Thoracic aorta (tissue), 2 donors: ENCODE data around the gene TSPAN4. TPM values are rescaled to one million over a fixed set of nuclear protein-coding genes. Genes with fewer than 3 reads are reported as not detected.

Experiments
- ATAC-seq: fragments of 150-250 bp; one replicate; pipeline ENCODE4 v1.8.0; 2017; ENCODE audit warnings: low read depth; ENCODE audit not compliant: insufficient number of reproducible peaks, low FRiP score
- DNase-seq: peaks from one replicate; pipeline ENCODE4 v3.0.0-alpha.2; 2020; ENCODE audit warnings: low spot score
- H3K27ac ChIP-seq, 2 donors: fragments of 200-600 bp; sonication (generic); 1 replicate in 1 of 2; 2 replicates in 1 of 2; pipeline ENCODE4 v1.5.1; 2016; ENCODE audit warnings: mild to moderate bottlenecking in 2 of 2, moderate library complexity in 2 of 2
- H3K27me3 ChIP-seq: fragments of 200-600 bp; sonication (generic); replicated peaks from 2 replicates; pipeline ENCODE4 v1.6.0; 2016; ENCODE audit warnings: mild to moderate bottlenecking; ENCODE audit not compliant: insufficient read depth
- H3K36me3 ChIP-seq: fragments of 200-600 bp; sonication (generic); one replicate; pipeline ENCODE4 v1.5.1; 2016
- H3K4me1 ChIP-seq, 2 donors: fragments of 200-600 bp; sonication (generic); 1 replicate in 1 of 2; 2 replicates in 1 of 2; pipeline versions ENCODE4 v1.5.1 to v1.6.0; 2016; ENCODE audit warnings: low read depth in 2 of 2, mild to moderate bottlenecking in 1 of 2; ENCODE audit not compliant: control insufficient read depth in 1 of 2
- H3K4me3 ChIP-seq: fragments of 200-600 bp; sonication (generic); 2 replicates; pipeline ENCODE4 v1.5.1; 2016; ENCODE audit warnings: mild to moderate bottlenecking
- H3K9me3 ChIP-seq: fragments of 200-600 bp; sonication (generic); 2 replicates; pipeline ENCODE4 v1.5.1; 2016
- CTCF ChIP-seq: fragments of 200-600 bp; sonication (generic); IDR thresholded peaks from one replicate; pipeline ENCODE4 v1.5.1; 2019; ENCODE audit warnings: antibody characterized with exemption
- total RNA-seq, 2 donors: library from RNA; depleted of rRNA; stranded (reverse); fragments of >200 nt; gene quantifications; one replicate each; pipeline versions ENCODE4 v1.1.0 to v1.2.3, GENCODE V29; 2016

Gene TSPAN4
- total RNA-seq, 2 donors from 2014 or later: 55.5 to 107 TPM

DNA sequence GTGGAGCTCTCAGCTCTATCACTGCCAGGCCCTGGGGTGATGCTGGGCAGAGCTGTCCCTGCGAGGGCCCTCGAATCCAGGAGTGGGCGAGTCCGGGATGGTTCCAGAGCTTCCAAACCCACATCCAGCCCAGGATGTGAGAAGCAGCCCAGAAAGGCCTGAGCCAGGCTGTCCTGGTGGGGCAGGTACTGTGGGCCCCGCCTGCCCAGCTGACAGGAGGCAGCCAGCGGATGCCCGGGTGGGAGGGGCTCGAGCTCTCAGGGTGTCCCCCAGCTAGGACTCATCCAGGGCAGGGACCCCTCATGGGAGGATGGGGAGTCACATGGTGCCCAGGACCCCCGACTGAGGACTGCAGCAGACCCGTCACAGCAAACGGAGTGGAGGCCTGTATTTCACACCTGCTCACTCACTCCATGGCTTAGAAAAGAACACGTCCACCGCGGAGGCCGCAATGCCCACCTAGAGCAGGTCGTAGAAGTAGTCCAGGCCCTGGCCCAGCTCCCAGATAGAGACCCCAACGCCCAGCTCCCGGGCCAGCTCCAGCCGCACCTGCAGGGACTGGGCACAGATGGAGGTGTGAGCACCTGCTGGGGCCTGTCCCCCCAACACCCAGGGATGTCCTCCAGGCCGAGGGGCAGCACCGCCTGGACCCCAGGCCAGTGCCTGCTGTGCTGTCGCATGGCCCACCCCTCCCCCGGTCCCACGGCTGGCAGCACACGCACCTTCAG, 26.9 kb downstream of the TSPAN4 start:
- no peak for ATAC-seq
- DNase-seq: no peak
- Histone ChIP-seq H3K4me3 (no peak overlapping the region), H3K9me3 (no peaks in the 10 kb centered on the region), H3K27ac (no peak overlapping the region), H3K36me3 (peaks cover 6% of the 10 kb centered on the region), H3K27me3 (no peaks in the 10 kb centered on the region), H3K4me1 (no peaks in the 10 kb centered on the region)
- no peak for TF ChIP-seq CTCF

GRCh38 chr11:870127-870413, 27.4 kb downstream of the TSPAN4 start:
- no peaks in the 10 kb centered on the region for H3K4me1 ChIP-seq
- no peak for DNase-seq
- no peaks in the 10 kb centered on the region for H3K9me3 ChIP-seq
- TF ChIP-seq CTCF: no peak
- H3K27me3 ChIP-seq: no peaks in the 10 kb centered on the region
- H3K27ac ChIP-seq: no peak overlapping the region
- H3K4me3 ChIP-seq: no peak overlapping the region
- ATAC-seq: no peak
- peaks cover 6% of the 10 kb centered on the region for H3K36me3 ChIP-seq

- H3K4me3 ChIP-seq: no peak overlapping the region
- H3K9me3 ChIP-seq: no peaks in the 10 kb centered on the region
- H3K4me1 ChIP-seq: no peaks in the 10 kb centered on the region
- ATAC-seq (no peak), DNase-seq (no peak)
- TF ChIP-seq CTCF: no peak
- no peak overlapping the region for H3K27ac ChIP-seq
- peaks cover 6% of the 10 kb centered on the region for H3K36me3 ChIP-seq
- no peaks in the 10 kb centered on the region for H3K27me3 ChIP-seq
Measured at GRCh38 chr11:870418-870817, 27.8 kb downstream of the TSPAN4 start.

GRCh38 chr11:871472-871871, 28.8 kb downstream of the TSPAN4 start:
- no peaks in the 10 kb centered on the region for H3K9me3 ChIP-seq
- H3K27me3 ChIP-seq: no peaks in the 10 kb centered on the region
- no peak for TF ChIP-seq CTCF
- H3K36me3 ChIP-seq: no peaks in the 10 kb centered on the region
- ATAC-seq (no peak), DNase-seq (no peak)
- H3K27ac ChIP-seq: no peak overlapping the region
- H3K4me3 ChIP-seq: no peak overlapping the region
- H3K4me1 ChIP-seq: no peaks in the 10 kb centered on the region

GRCh38 chr11:872799-873198, 30.1 kb downstream of the TSPAN4 start:
- Histone ChIP-seq H3K9me3 (no peaks in the 10 kb centered on the region), H3K4me3 (no peak overlapping the region), H3K4me1 (no peaks in the 10 kb centered on the region), H3K36me3 (no peaks in the 10 kb centered on the region), H3K27me3 (no peaks in the 10 kb centered on the region), H3K27ac (no peak overlapping the region)
- ATAC-seq: no peak
- no peak for TF ChIP-seq CTCF
- DNase-seq: no peak
